Fibroblast of lung (primary cell): ENCODE measurements around the gene UGT8.

Experiments
- CTCF ChIP-seq, 2 donors: IDR thresholded peaks in 1 of 2; conservative IDR thresholded peaks in 1 of 2; 1 replicate in 1 of 2; 2 replicates in 1 of 2; pipeline ENCODE4 v1.5.1; 2011 to 2012; ENCODE audit warnings: low read length in 2 of 2, control low read depth in 1 of 2, inconsistent platforms in 1 of 2, low read depth in 1 of 2, mild to moderate bottlenecking in 1 of 2
- EZH2 ChIP-seq: IDR thresholded peaks from 2 replicates; pipeline ENCODE4 v1.5.1; 2012; ENCODE audit warnings: low read length, control low read depth, mild to moderate bottlenecking; ENCODE audit errors: missing control alignments

DNA sequence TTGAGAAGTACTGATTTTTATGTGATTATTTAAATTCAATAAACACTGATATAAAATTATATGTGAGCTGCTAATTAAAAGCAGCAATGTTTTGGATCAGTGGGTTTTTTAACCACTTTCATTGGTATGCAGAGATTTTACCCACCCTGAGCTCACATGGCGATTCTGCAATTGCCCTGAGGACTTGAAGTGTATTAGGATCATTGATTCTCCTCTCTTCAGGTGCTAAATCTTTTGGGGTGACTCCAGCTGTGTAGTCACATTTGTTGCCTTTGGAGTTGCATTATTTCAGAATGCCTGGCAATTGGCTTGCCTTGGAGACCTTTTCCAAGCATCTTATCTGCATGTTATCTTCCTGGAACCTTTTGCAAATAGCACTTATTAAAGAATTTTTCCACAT lies 51.3 kb downstream of the UGT8 start:
- no peak for TF ChIP-seq CTCF (conservative IDR thresholded peaks at IDR 0.05 in 1 of 2, IDR thresholded peaks at IDR 0.05 in 1 of 2; ENCODE audit: low read depth in 1 of 2, low read length in 2 of 2)
- no peak for TF ChIP-seq EZH2
